HG03097 (cell line): ENCODE measurements around the gene HADHA.
A peak's percentile ranks its signal among the peaks of the same experiment; 100 is the strongest.

Experiments
- ATAC-seq: cut with Tn5 transposase; IDR thresholded peaks from one replicate; pipeline ENCODE4 v1.9.1; 2021; ENCODE audit not compliant: unreplicated experiment, low FRiP score

Gene HADHA

DNA sequence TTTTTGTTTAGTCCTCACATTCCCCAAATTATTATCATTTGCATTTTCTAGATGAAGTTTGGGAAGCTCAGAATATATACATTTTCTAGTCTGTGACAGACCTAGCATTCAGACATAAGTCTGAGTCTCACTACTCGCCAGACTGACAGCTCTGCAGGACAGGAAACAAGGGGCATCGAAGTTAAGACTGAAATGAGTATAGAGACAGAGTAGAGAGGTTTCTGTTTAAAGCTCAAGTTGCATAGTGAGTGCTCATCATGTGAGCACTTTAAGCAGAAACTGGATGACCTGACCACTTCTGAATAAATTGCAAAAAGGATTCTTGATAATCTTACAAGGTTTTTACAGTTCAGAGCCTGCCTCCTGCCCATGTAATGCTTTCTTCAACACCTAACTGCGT lies 1.4 kb upstream of the HADHA start:
- ATAC-seq, result peak; percentile 41

DNA sequence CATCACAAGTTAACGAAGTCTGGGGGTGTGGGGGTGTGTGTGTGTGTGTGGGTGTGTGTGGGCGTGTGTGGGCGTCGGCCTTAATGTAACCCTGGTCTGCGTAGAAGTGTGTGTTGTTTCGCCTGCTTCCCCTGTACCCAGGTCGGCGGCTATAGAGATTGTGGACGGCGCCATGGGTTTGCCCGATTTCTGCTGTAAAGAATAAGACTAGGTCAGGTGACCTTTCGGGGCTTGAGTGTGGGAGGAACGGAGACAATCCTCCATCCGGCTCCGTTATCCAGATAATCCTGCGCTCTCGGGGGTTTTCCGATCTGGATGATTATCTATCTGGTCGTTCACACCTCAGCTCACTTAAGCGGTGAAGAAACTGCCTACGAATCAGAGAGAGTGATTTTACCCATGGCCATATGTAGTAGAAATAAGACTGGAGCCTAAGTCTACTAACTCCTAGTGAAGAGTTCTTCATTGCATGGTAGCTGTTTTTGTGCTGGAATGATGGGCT lies 850 bp upstream of the HADHA start:
- ATAC-seq, result peak; percentile 10

DNA sequence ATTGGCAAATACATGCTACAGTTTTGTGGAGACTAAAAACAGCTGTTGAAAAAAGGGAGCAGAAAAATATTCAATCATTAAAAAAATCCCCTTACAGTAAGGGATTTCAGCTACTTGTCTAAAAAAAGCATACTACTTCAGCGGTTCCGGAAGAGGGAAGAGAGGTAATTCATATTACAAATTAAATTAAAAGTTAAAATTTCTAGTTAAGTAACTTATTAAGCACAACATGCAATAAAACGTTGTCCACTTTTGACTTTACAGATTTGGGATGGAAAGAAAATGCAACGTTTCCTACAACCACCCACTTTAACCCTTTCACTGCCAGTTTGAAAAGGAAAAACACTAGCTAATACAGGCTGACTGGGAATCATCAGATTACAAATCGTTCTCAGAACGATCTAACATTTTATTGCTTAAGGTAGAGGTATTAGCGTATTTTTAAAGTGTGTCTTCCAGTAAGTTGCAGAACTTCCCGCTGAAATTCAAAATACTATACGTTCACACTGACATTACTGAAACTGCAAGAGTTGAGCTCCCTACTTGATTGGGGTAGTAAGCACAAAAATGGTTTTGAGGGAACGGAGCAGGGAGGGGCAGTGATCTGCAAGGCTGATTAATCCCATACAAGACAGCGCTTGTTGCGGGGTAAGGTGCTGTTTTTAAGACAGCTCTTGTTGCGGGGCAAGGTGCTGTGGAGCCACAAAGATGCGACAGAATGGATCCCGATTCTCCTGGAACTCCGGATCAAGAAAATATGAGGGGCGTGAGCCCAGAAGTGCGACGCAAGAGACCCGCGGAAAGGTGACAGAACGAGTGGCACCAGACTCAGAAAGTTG lies 743 bp downstream of the HADHA start:
- ATAC-seq, result no peak

DNA sequence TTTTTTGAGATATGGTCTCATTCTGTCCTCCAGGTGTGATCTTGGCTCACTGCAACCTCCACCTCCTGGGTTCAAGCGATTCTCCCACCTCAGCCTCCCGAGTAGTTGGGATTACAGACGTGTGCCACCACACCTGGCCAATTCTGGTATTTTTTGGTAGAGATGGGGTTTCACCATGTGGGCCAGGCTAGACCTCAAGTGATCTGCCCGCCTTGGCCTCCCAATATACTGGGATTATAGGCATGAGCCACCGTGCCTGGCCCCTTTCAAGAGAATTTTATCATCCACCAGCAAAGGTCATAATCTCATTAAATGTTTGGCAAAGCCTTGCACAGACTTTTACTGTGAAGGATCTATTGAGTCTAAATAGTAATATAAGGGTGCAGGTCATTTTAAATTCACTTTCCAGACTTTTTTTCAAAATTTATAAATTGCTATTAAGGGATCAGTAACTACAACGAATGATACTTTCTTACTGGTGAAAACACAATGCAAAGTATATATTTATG lies 2.5 kb downstream of the HADHA start:
- ATAC-seq, result no peak

DNA sequence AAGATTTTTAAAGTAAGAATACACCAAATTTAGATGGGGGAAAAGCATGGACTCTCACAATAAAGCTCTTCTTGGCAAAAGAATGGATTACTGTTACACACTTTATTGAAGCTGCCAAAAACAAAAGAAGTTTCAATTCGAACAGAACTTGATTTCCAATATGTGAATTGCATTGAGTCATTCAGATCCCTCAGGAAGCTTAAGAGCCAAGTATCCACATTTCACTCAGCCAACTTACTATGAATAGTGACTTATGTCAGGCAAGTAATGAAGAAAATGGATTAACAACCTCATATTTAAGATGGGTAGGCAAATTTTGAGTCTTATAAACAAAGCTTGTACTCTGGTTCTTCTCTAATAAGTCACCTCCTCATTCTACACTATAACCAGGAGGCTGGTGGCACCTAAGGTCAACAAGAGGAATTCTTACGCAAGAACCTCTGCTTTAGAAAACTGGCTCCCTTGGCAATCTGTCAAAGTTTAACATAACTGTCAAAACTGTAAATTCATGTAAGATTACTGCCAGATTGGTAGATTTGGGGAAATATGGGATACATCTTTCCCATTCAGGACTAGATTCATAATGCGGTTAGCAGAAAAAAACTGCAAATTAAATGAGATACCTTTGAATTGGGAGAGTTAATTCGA lies 6.0 kb downstream of the HADHA start:
- no peak for ATAC-seq

DNA sequence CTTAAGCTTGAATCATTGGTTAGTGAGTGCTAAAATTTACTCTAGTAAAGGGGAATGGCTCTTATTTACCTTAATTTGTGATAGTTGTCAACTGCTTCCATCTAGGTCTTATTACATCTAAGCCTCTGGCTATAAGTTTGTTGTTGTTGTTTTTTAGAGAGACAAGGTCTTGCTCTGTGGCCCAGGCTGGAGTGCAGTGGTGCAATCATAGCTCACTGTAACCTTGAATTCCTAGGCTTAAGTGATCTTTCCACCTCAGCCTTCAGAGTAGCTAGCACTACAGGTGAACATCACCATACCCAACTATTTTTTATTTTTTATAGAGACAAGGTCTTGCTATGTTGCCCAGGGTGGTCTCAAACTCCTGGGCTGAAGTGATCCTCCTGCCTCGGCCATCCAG lies 6.6 kb downstream of the HADHA start:
- ATAC-seq, result no peak

DNA sequence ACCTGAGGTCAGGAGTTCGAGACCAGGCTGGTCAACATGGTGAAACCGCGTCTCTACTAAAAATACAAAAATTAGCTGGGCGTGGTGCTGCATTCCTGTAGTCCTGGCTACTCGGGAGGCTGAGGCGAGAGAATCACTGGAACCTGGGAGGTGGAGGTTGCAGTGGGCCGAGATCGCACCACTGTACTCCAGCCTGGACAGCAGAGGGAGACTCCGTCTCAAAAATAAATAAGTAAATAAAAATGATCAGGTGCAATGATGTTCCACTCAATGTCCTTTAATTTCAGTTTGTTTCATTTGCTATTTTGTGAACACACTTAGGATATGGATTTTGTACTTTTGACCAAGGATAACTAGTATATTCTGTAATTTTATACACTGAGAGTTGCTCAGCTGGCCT lies 9.3 kb downstream of the HADHA start:
- ATAC-seq, result no peak

DNA sequence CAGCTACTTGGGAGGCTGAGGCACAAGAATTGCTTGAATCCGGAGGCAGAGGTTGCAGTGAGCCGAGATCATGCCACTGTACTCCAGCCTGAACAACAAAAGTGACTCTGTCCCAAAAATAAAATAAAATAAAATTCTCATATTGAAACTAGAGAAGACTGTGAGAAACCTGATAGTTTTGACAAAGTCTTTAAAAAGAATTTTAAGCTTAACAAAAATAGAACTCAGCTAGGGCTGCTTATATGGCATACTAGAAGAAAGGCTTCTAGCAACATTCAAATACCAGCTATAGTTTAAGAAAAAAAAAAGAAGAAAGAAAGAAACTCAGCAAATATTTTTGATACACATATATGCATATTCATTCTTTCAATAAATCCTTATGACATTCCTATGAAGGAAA lies 13.6 kb downstream of the HADHA start:
- no peak for ATAC-seq

DNA sequence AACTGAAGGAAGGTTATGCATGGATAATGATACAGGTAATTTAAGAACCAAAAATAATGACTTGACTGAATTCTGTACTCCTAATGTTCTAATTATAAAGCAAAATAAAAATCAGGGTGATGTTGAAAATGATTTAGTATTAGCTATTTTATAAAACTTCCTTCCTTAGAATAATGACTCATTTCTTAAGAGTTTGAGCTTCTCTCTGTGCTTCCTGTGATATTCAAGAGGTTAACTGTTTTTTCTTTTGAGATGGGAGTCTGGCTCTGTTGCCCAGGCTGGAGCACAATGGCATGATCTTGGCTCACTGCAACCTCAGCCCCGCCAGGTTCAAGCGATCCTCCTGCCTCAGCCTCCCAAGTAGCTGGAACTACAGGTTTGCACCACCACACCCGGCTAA lies 14.8 kb downstream of the HADHA start:
- no peak for ATAC-seq

DNA sequence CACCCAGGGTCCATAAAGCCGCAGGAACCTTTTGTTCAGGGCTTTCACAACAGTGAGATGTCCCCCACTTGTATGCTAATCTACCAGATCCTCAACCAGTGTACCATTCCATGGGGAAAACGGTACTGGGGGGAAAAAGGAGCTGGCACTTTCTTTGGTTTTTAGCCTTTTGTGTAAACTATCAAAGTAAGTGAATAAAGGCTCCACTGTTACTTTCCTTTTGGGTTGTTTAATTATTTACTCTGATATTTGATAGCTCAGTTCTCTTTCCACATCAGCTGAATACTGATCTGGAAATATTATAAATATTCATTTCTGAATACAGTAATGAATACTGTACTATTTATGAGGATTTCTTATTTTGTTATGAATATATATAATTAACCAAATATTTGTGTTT lies 20.3 kb downstream of the HADHA start:
- no peak for ATAC-seq

DNA sequence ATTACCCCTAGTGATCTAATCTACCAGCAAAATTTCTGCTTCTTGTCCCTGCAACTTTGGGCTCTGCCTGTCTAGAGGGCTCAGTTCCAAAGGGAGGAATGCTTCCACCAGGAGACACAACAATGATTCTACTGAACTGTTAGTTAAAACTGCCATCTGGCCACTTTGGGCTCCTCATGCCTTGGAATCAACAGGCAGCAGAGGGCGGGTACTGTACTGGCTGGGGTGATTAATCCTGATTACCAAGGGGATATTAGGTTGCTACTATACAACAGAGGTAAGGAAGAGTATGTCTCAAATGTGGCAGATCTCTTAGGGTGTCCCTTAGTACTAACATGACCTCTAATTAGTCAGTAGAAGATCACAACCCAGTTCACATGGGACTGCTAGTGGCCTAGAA lies 21.4 kb downstream of the HADHA start:
- no peak for ATAC-seq

DNA sequence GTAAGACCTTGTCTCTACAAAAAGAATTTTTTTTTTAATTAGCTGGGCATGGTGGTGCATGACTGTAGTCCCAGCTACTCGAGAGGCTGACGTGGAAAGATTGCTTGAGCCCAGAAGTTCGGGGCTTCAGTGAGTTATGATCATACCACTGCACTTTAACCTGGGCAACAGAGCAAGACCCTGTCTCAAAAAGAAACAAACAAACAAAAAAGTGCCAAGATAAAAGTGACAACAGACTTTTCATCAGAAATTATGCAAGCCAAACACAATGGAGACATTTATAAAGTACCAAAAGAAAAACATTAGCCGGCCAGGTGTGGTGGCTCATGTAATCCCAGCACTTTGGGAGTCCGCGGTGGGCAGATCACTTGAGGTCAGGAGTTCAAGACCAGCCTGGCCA lies 26.7 kb downstream of the HADHA start:
- no peak for ATAC-seq

DNA sequence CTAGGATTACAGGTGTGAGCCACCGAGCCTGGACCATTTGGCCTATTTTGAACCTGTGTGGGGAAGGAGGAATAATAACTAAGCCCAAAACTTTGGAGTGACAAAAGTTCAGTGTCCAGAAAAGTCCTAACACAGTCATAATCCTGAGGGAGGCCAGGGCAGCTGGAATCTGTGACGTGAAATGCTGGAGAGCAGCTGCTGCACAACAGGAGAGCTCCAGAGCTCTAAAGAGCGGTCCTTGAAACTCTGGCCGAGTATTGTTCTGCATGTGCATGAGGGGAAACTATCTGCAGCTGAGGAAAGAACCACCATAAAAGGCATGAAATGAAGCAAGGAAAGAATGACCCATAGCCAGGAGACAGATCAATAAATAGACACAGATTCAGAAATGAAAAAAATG lies 27.8 kb downstream of the HADHA start:
- ATAC-seq, result no peak

DNA sequence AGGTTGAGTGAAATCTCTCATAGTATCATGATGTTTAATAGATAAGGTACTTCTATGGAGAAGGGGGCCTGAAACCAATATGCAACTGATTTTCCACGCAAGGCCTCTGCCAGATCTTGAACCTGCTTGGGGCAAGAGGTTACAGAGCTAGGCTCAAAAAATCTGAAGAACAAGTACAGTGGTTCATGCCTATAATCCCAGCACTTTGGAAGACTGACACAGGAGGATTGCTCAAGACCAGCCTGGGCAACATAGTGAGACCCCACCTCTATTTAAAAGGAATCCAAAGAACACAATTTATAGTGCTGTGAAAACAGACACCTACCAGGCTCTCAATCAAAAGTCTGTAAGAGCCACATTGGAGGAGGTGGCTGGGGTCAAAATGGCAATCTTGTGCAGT lies 28.6 kb downstream of the HADHA start:
- no peak for ATAC-seq

DNA sequence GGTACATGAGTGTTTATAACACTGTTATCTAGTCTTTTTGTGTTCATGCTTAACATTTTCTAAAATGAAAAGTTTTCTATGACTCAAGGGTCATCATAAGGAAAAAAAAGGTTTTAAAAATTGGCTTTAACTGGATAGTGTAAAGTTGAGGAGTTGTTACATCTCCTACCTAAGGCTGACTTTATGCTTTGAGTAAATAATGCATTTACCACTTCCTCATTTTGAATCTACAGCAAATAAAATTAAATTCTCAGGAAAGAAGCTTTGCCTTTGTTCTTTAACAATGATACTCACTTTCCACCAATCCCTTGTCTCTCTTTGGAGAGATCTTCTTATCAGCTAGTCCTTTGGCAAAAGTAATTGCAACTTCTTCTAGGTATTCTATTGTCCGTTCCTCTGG lies 29.7 kb downstream of the HADHA start:
- no peak for ATAC-seq

DNA sequence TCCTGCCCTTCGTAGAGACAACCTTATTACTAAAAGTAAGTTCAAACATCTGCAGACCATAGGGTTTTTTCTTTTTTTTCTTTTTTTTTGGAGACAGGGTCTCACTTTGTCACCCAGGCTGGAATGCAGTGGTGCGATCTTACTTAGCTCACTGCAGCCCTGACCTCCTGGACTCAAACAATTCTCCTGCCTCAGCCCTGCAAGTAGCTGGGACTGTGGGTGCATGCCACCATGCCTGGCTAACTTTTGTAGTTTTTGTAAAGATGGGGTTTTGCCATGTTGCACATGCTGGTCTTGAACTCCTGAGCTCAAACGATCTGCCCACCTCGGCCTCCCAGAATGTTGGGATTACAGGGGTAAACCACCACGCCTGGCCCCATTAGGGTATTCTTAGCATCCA lies 32.4 kb downstream of the HADHA start:
- ATAC-seq, result no peak

DNA sequence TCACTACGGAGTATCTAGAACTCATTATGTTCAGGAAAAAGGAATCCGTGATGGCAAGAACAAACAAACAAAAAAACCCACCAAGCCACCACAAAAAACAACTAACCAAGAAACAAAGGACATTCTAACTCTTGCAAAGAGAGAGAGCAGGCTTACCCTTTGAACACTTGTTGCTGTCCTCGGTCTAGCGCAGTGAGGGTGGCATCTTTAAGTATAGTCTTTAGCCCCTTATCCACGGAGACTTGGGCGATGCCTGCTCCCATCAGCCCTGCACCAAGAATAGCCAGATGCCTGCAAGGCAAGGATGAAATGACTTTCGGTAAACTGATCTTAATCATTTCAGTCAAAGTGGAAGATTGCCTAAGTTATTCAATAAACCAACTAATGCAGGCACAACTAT lies 40.5 kb downstream of the HADHA start:
- no peak for ATAC-seq

DNA sequence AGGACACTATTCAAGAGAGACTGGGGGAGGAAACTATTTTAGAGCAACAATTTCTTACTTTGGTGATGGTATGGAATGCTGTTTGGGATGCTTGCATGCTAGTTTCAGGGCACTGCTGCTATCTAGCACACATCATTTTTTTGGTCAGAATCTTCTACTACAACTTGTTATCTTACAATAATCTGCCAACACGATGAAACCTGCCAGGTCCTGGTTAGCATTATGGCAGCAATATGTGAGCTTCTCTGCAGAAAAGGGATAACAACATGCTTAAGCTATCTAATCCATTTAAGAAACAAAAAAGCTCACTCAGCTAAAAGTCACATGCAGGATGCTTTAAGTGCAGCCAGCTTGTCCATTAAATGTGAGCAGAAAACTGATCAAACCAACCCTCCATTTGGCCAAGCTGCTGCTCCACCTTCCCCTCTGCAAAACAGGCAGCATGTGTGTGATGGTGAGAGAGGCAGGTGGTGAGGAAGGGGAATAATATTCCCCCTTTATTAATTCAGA lies 41.4 kb downstream of the HADHA start:
- ATAC-seq, result no peak

DNA sequence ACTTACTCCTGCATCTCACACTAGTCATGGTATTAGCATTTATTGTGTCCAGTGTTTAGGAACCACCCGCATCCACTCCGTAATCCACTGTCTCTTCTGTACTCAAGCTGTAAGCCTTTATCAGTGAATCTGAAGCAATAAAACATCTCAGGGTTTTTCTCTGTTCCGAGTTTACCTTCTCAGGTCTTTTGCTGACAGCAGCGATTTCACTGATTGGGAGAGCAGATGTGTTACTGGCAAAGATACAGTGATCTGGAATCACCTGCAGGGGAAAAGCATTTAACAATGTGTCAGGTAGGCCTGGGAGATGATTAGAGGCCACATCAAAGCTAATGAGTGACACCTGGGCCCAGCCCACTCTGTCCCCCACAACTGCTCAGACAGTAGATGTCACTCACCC lies 46.9 kb downstream of the HADHA start:
- no peak for ATAC-seq

DNA sequence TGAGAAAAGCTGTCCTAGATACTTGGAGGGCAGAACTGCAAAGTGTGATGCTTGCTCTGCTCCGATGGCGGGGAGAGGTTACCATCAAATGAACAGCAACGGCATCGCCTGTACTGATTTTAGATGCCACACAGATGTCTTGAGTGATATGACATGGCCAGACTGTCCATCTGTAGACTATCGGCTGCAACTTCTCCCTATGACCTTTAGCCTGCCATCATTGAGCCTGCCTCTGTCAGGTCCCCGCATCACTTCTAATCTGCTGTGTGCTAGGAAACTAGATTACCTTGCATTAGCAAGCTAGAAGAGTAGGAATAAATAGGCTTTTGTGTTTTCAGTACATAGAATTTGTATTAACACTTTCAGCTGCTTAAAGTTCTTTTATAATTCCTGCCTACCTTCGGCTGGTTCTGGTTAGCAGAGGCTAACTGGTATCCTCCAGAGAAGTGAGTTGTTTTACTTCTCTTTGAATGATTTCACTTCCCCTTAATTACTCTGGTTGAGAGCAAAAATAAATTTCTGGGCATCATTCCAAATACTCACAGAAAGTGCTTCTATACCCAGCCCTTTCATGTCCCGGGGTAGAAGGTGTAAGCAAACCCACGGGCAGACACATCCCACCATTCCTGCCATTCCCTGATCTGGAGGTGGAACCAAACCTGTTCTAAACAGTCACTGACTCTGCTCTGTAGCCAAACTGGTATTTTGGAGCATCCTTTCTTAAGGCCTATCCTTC lies 47.6 kb downstream of the HADHA start:
- ATAC-seq, result no peak
